GM23338 (cell line): Measurements from ENCODE around the gene LCOR. TPM values are rescaled to one million over a fixed set of nuclear protein-coding genes. Genes with fewer than 3 reads are reported as not detected.

Source experiments
- ATAC-seq: fragments of 200-7000 bp; cut with Tn5 transposase; 3 replicates; pipeline ENCODE4 v1.9.1; 2020
- DNase-seq: peaks from one replicate; pipeline ENCODE4 v3.0.0-alpha.2; 2015; ENCODE audit warnings: low spot score
- H2AFZ ChIP-seq: fragments of 200-600 bp; sonication (generic); 2 replicates; pipeline ENCODE4 v1.8.0; 2016; ENCODE audit warnings: antibody characterized with exemption, mild to moderate bottlenecking, moderate library complexity
- H3F3A ChIP-seq: fragments of 200-600 bp; sonication (generic); replicated peaks from 2 replicates; pipeline ENCODE4 v1.8.0; 2017; ENCODE audit warnings: antibody characterized with exemption, mixed run types, low read depth
- H3K27ac ChIP-seq: fragments of 200-600 bp; sonication (generic); 2 replicates; pipeline ENCODE4 v1.6.1; 2016; ENCODE audit warnings: low read depth
- H3K27me3 ChIP-seq: fragments of 200-600 bp; sonication (generic); 2 replicates; pipeline ENCODE4 v1.8.0; 2016; ENCODE audit warnings: mild to moderate bottlenecking, mixed run types, moderate library complexity; ENCODE audit not compliant: insufficient read depth
- H3K36me3 ChIP-seq: fragments of 200-600 bp; sonication (generic); 2 replicates; pipeline ENCODE4 v1.8.0; 2016; ENCODE audit warnings: mild to moderate bottlenecking; ENCODE audit not compliant: insufficient read depth
- H3K4me1 ChIP-seq: fragments of 200-600 bp; sonication (generic); 2 replicates; pipeline ENCODE4 v1.8.0; 2016; ENCODE audit warnings: mild to moderate bottlenecking, moderate library complexity; ENCODE audit not compliant: insufficient read depth
- H3K4me2 ChIP-seq: fragments of 200-600 bp; sonication (generic); 2 replicates; pipeline ENCODE4 v1.7.1; 2017; ENCODE audit warnings: mixed run types
- H3K4me3 ChIP-seq: fragments of 200-600 bp; sonication (generic); 2 replicates; pipeline ENCODE4 v1.6.1; 2016; ENCODE audit warnings: mixed run types
- H3K79me2 ChIP-seq: fragments of 200-600 bp; sonication (generic); replicated peaks from 2 replicates; pipeline ENCODE4 v1.8.0; 2017; ENCODE audit warnings: mild to moderate bottlenecking; ENCODE audit not compliant: insufficient read depth
- H3K9me2 ChIP-seq: fragments of 200-600 bp; sonication (generic); 2 replicates; pipeline ENCODE4 v1.8.0; 2017; ENCODE audit not compliant: insufficient read depth
- H4K20me1 ChIP-seq: fragments of 200-600 bp; sonication (generic); replicated peaks from 2 replicates; pipeline ENCODE4 v1.8.0; 2017; ENCODE audit warnings: mild to moderate bottlenecking; ENCODE audit not compliant: insufficient read depth
- H3K27ac Mint-ChIP-seq: 2 replicates; pipeline ENCODE4 v1.8.0; 2020; ENCODE audit warnings: inconsistent platforms, mild to moderate bottlenecking, moderate library complexity, mixed read lengths
- H3K27me3 Mint-ChIP-seq: 3 replicates; pipeline ENCODE4 v1.8.0; 2022; ENCODE audit warnings: low read depth, mild to moderate bottlenecking, moderate library complexity, mixed read lengths, inconsistent platforms; ENCODE audit not compliant: insufficient read depth, poor library complexity
- H3K36me3 Mint-ChIP-seq: 3 replicates; pipeline ENCODE4 v1.8.0; 2021; ENCODE audit warnings: low read depth, mild to moderate bottlenecking, inconsistent platforms, moderate library complexity, mixed read lengths
- H3K4me1 Mint-ChIP-seq: 3 replicates; pipeline ENCODE4 v1.8.0; 2020; ENCODE audit warnings: mild to moderate bottlenecking, inconsistent platforms, mixed read lengths
- H3K4me3 Mint-ChIP-seq: 3 replicates; pipeline ENCODE4 v1.8.0; 2021; ENCODE audit warnings: moderate library complexity, mild to moderate bottlenecking, inconsistent platforms, mixed read lengths
- H3K9me3 Mint-ChIP-seq: 3 replicates; pipeline ENCODE4 v1.8.0; 2020; ENCODE audit warnings: moderate library complexity, mild to moderate bottlenecking, inconsistent platforms, mixed read lengths
- CREB1 ChIP-seq: fragments of 250-450 bp; sonication (Bioruptor Pico); IDR thresholded peaks from 2 replicates; pipeline ENCODE4 v1.5.0; 2020; ENCODE audit warnings: low read depth, mild to moderate bottlenecking, moderate library complexity
- EZH2 ChIP-seq: fragments of 200-600 bp; sonication (generic); IDR thresholded peaks from one replicate; pipeline ENCODE4 v1.8.0; 2017; ENCODE audit warnings: antibody characterized with exemption, mild to moderate bottlenecking, low read depth; ENCODE audit not compliant: unreplicated experiment
- EZH2phosphoT487 ChIP-seq: fragments of 200-600 bp; sonication (generic); IDR thresholded peaks from one replicate; pipeline ENCODE4 v1.8.1; 2018; ENCODE audit warnings: antibody characterized with exemption; ENCODE audit not compliant: unreplicated experiment
- JUNB ChIP-seq: IDR thresholded peaks from one replicate; pipeline ENCODE4 v1.6.1; 2016; ENCODE audit warnings: antibody characterized with exemption; ENCODE audit not compliant: unreplicated experiment
- POLR2AphosphoS5 ChIP-seq: IDR thresholded peaks from 2 replicates; pipeline ENCODE4 v1.6.1; 2016; ENCODE audit warnings: antibody characterized with exemption, low read depth
- STAT1 ChIP-seq: IDR thresholded peaks from one replicate; pipeline ENCODE4 v1.6.1; 2016; ENCODE audit warnings: antibody characterized with exemption; ENCODE audit not compliant: unreplicated experiment
- ZNF114 ChIP-seq: fragments of 250-450 bp; sonication (Bioruptor Pico); IDR thresholded peaks from 2 replicates; pipeline ENCODE4 v1.5.0; 2020; ENCODE audit warnings: mild to moderate bottlenecking, moderate library complexity
- ZNF331 ChIP-seq: fragments of 250-450 bp; sonication (Bioruptor Pico); IDR thresholded peaks from 2 replicates; pipeline ENCODE4 v1.5.0; 2020; ENCODE audit warnings: low read depth, mild to moderate bottlenecking, moderate library complexity
- polyA plus RNA-seq: library from polyadenylated mRNA; unstranded; fragments of >200 nt; fragmentation: Nextera tagmentation; extraction: Ambion mirVana; gene quantifications from 2 replicates; pipeline ENCODE4 v1.2.1, GENCODE V29; 2016
- total RNA-seq: library from RNA; depleted of rRNA; stranded (reverse); fragments of >200 nt; shearing (Covaris generic); gene quantifications from 2 replicates; pipeline ENCODE4 v1.2.3, GENCODE V29; 2014
- TF ChIP-seq, protein P1 (sequence below), 2 experiments: fragments of 200-600 bp in 1 of 2; sonication (generic) in 1 of 2; conservative IDR thresholded peaks; 2 replicates each; pipeline versions ENCODE4 v1.5.1 to v1.6.1; 2016 to 2017; ENCODE audit warnings: antibody characterized with exemption in 2 of 2, low read depth in 2 of 2, mild to moderate bottlenecking in 2 of 2, moderate library complexity in 1 of 2
- TF ChIP-seq, protein P2 (sequence below): IDR thresholded peaks from one replicate; pipeline ENCODE4 v1.6.1; 2018; ENCODE audit warnings: antibody characterized with exemption; ENCODE audit not compliant: unreplicated experiment
- TF ChIP-seq, protein P3 (sequence below): IDR thresholded peaks from 2 replicates; pipeline ENCODE4 v1.6.1; 2016; ENCODE audit warnings: antibody characterized with exemption

Gene LCOR
- total and polyA plus RNA-seq, 2 experiments from 2014 or later, result 6.9 to 14.9 TPM

DNA sequence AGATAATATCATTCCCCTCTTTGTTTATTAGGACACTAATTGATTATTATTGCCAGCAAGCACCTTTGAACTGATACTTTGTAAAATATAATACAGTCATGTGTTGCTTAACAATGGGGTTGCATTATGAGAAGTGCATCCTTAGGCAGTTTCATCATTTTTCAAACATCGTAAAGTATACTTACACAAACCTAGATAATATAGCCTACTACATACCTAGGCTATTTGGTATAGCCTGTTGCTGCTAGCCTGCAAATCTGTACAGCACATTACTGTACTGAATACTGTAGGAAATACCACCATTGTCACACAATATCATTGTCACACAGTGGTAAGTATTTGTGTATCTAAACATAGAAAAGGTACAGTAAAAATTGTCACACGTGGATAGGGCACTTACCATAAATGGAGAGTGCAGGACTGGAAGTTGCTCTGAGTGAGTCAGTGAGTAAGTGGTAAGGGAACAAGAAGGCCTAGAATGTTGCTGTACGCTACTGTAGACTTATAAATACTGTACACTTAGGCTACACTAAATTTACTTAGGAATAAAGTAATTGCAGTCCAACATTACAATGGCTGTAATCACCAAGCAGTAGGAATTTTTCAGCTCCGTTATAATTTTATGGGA lies 70.7 kb downstream of the LCOR start:
- H3K9me3 Mint-ChIP-seq, result no peaks in the 10 kb centered on the region
- Histone ChIP-seq H3K36me3 (no peaks in the 10 kb centered on the region), H2AFZ (no peak overlapping the region), H4K20me1 (peaks cover 8% of the 10 kb centered on the region; the same call in 1 of the 2 replicates), H3F3A (no peaks in the 10 kb centered on the region), H3K79me2 (peaks cover 78% of the 10 kb centered on the region), H3K4me1 (peaks cover 8% of the 10 kb centered on the region; the same call in 1 of the 2 replicates), H3K27me3 (no peaks in the 10 kb centered on the region), H3K9me2 (no peaks in the 10 kb centered on the region), H3K4me2 (no peak overlapping the region), H3K27ac (no peak overlapping the region), H3K4me3 (no peak overlapping the region)
- ATAC-seq (no peak), DNase-seq (no peak)
- no peak overlapping the region for H3K27ac Mint-ChIP-seq
- H3K36me3 Mint-ChIP-seq, result no peaks in the 10 kb centered on the region; the same call in 2 of the 3 replicates
- peaks cover 40% of the 10 kb centered on the region for H3K4me1 Mint-ChIP-seq
- TF ChIP-seq CREB1 (no peak), POLR2AphosphoS5 (no peak), ZNF114 (CRISPR knock-in tag) (no peak), EZH2 (no peak), ZNF331 (CRISPR knock-in tag) (no peak), JUNB (no peak), EZH2phosphoT487 (no peak)
- TF ChIP-seq, protein P1, sequence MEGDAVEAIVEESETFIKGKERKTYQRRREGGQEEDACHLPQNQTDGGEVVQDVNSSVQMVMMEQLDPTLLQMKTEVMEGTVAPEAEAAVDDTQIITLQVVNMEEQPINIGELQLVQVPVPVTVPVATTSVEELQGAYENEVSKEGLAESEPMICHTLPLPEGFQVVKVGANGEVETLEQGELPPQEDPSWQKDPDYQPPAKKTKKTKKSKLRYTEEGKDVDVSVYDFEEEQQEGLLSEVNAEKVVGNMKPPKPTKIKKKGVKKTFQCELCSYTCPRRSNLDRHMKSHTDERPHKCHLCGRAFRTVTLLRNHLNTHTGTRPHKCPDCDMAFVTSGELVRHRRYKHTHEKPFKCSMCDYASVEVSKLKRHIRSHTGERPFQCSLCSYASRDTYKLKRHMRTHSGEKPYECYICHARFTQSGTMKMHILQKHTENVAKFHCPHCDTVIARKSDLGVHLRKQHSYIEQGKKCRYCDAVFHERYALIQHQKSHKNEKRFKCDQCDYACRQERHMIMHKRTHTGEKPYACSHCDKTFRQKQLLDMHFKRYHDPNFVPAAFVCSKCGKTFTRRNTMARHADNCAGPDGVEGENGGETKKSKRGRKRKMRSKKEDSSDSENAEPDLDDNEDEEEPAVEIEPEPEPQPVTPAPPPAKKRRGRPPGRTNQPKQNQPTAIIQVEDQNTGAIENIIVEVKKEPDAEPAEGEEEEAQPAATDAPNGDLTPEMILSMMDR (conservative IDR thresholded peaks at IDR 0.05; ENCODE audit: low read depth in 2 of 2), result no peak
- H3K27me3 Mint-ChIP-seq, result peaks cover 2% of the 10 kb centered on the region
- H3K4me3 Mint-ChIP-seq, result no peak overlapping the region

GRCh38 chr10:96904648-96905047 lies 72.5 kb downstream of the LCOR start:
- H3K4me3 ChIP-seq, result no peak overlapping the region
- H3K36me3 ChIP-seq, result no peaks in the 10 kb centered on the region
- H3K27me3 Mint-ChIP-seq, result peaks cover 5% of the 10 kb centered on the region
- no peak for ATAC-seq
- H4K20me1 ChIP-seq, result 0 out of 2 replicates have a peak, but pooled peaks cover 5% of the 10 kb centered on the region
- DNase-seq, result no peak
- H3K27ac ChIP-seq, result no peak overlapping the region
- H3K27ac Mint-ChIP-seq, result no peak overlapping the region
- H3K4me2 ChIP-seq, result no peak overlapping the region
- H3K27me3 ChIP-seq, result no peaks in the 10 kb centered on the region
- H3K36me3 Mint-ChIP-seq, result peaks cover 7% of the 10 kb centered on the region; the same call in 1 of the 3 replicates
- TF ChIP-seq, protein P1 (conservative IDR thresholded peaks at IDR 0.05; ENCODE audit: low read depth in 2 of 2), result no peak
- TF ChIP-seq STAT1 (no peak), ZNF114 (CRISPR knock-in tag) (no peak), POLR2AphosphoS5 (no peak), ZNF331 (CRISPR knock-in tag) (no peak), EZH2 (no peak), EZH2phosphoT487 (no peak)
- TF ChIP-seq, protein P2, sequence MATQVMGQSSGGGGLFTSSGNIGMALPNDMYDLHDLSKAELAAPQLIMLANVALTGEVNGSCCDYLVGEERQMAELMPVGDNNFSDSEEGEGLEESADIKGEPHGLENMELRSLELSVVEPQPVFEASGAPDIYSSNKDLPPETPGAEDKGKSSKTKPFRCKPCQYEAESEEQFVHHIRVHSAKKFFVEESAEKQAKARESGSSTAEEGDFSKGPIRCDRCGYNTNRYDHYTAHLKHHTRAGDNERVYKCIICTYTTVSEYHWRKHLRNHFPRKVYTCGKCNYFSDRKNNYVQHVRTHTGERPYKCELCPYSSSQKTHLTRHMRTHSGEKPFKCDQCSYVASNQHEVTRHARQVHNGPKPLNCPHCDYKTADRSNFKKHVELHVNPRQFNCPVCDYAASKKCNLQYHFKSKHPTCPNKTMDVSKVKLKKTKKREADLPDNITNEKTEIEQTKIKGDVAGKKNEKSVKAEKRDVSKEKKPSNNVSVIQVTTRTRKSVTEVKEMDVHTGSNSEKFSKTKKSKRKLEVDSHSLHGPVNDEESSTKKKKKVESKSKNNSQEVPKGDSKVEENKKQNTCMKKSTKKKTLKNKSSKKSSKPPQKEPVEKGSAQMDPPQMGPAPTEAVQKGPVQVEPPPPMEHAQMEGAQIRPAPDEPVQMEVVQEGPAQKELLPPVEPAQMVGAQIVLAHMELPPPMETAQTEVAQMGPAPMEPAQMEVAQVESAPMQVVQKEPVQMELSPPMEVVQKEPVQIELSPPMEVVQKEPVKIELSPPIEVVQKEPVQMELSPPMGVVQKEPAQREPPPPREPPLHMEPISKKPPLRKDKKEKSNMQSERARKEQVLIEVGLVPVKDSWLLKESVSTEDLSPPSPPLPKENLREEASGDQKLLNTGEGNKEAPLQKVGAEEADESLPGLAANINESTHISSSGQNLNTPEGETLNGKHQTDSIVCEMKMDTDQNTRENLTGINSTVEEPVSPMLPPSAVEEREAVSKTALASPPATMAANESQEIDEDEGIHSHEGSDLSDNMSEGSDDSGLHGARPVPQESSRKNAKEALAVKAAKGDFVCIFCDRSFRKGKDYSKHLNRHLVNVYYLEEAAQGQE, result no peak
- TF ChIP-seq, protein P3, sequence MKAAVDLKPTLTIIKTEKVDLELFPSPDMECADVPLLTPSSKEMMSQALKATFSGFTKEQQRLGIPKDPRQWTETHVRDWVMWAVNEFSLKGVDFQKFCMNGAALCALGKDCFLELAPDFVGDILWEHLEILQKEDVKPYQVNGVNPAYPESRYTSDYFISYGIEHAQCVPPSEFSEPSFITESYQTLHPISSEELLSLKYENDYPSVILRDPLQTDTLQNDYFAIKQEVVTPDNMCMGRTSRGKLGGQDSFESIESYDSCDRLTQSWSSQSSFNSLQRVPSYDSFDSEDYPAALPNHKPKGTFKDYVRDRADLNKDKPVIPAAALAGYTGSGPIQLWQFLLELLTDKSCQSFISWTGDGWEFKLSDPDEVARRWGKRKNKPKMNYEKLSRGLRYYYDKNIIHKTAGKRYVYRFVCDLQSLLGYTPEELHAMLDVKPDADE, result no peak
- no peaks in the 10 kb centered on the region for H3F3A ChIP-seq
- H3K4me1 ChIP-seq, result peaks cover 16% of the 10 kb centered on the region; the same call in 1 of the 2 replicates
- H2AFZ ChIP-seq, result no peak overlapping the region
- peaks cover 65% of the 10 kb centered on the region for H3K79me2 ChIP-seq
- H3K4me1 Mint-ChIP-seq, result peaks cover 46% of the 10 kb centered on the region
- H3K9me2 ChIP-seq, result no peaks in the 10 kb centered on the region
- H3K9me3 Mint-ChIP-seq, result no peaks in the 10 kb centered on the region
- H3K4me3 Mint-ChIP-seq, result no peak overlapping the region
